C4-2B (cell line): Measurements from ENCODE around the gene SNRNP70.

Source experiments
- ZFX ChIP-seq: fragments of 450-650 bp; IDR thresholded peaks from 2 replicates; pipeline ENCODE4 v1.6.1; 2017
- TF ChIP-seq, protein P1 (sequence below): fragments of 450-650 bp; conservative IDR thresholded peaks from 2 replicates; pipeline ENCODE4 v1.5.1; 2017; ENCODE audit warnings: mild to moderate bottlenecking

DNA sequence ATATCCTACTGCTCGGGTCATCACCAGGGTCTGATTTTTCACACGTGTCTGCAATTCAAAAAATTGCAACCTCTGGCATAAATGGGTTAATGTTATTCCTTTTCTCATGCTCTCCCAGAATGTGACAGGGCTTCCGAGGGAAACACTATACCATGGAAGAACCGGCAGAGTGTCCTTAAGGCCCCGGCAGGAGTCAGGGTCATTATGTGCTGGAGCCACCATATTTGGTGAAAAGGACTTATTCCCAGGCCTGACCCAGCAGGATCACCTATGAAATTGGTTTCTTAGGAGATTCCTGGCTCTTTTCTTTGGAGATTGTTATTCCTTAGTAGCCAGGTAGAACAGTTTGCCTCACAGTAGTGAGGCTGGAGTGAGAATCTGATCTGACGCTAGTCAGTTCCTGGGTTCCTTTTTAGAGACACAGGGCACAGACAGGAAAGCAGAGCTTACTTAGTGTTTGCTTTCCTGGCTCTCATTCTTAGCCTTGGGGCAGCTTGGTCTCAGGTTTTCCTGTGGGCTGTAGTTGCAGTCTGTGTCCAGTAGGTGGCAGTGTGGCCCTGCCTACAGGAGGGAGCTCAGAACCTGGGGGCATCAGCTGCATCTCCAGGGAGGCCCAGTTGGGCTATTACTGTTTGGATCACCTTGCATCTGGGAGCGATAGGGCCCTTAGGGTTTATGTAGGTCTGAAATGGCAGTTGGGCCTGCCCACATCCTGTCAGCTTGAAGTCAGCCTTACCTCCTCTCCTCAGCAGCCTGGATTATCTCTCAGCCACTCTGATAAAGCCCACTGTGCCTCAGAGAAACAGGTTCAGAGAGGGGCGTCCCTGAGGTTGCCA, 12.4 kb downstream of the SNRNP70 start:
- TF ChIP-seq, protein P1, sequence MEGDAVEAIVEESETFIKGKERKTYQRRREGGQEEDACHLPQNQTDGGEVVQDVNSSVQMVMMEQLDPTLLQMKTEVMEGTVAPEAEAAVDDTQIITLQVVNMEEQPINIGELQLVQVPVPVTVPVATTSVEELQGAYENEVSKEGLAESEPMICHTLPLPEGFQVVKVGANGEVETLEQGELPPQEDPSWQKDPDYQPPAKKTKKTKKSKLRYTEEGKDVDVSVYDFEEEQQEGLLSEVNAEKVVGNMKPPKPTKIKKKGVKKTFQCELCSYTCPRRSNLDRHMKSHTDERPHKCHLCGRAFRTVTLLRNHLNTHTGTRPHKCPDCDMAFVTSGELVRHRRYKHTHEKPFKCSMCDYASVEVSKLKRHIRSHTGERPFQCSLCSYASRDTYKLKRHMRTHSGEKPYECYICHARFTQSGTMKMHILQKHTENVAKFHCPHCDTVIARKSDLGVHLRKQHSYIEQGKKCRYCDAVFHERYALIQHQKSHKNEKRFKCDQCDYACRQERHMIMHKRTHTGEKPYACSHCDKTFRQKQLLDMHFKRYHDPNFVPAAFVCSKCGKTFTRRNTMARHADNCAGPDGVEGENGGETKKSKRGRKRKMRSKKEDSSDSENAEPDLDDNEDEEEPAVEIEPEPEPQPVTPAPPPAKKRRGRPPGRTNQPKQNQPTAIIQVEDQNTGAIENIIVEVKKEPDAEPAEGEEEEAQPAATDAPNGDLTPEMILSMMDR: peak; percentile 91
- TF ChIP-seq ZFX: no peak
